Muscle layer of duodenum (tissue), 2 donors: ENCODE results near the gene DHRS12.

Experiments used
- H3K27ac ChIP-seq: one replicate; pipeline ENCODE4 v1.7.0; 2013; ENCODE audit warnings: mild to moderate bottlenecking, low read length
- H3K27me3 ChIP-seq: one replicate; pipeline ENCODE4 v1.7.0; 2013; ENCODE audit warnings: low read depth, mild to moderate bottlenecking, control low read depth, low read length
- H3K36me3 ChIP-seq, 2 donors: one replicate each; pipeline ENCODE4 v1.7.0; 2013; ENCODE audit warnings: low read length in 2 of 2, control low read depth in 1 of 2, mild to moderate bottlenecking in 1 of 2; ENCODE audit not compliant: insufficient read depth in 2 of 2, control insufficient read depth in 1 of 2
- H3K4me1 ChIP-seq, 2 donors: one replicate each; pipeline ENCODE4 v1.7.0; 2013; ENCODE audit warnings: low read length in 2 of 2, mild to moderate bottlenecking in 2 of 2, control low read depth in 1 of 2, moderate library complexity in 1 of 2; ENCODE audit not compliant: insufficient read depth in 2 of 2, control insufficient read depth in 1 of 2
- H3K4me3 ChIP-seq, 2 donors: one replicate each; pipeline ENCODE4 v1.7.0; 2013; ENCODE audit warnings: low read length in 2 of 2, low read depth in 1 of 2, mild to moderate bottlenecking in 1 of 2
- H3K9me3 ChIP-seq, 2 donors: one replicate each; pipeline ENCODE4 v1.7.0; 2013; ENCODE audit warnings: low read length in 2 of 2, control low read depth in 1 of 2, mild to moderate bottlenecking in 1 of 2; ENCODE audit not compliant: control insufficient read depth in 1 of 2
- donor health status: healthy.

DHRS12 gene

GRCh38 chr13:51746802-51747201 lies 57.2 kb downstream of the DHRS12 start:
- no peaks in the 10 kb centered on the region for H3K4me1 ChIP-seq

DNA sequence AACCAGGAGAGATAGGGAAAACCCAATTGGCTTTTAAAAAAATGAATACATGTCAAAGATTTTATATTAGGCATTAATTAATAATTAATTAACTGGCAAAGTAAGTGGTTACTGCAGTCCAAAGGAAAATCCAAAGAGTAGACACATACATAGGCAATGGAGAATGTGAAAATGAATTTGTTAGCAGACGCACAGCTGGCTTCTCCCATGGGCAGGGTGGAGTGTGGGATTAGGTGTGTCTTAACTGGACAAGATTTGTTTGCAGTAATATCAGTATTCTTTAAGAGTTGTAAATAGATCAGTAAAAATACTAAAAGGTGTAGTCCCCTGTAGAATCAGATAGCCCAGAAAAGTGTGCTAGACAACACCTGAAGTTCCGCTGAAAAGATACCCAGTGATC lies 58.7 kb downstream of the DHRS12 start:
- Histone ChIP-seq H3K27ac (no peak overlapping the region), H3K36me3 (peaks cover 0 to 14% of the 10 kb centered on the region in 2 donors), H3K4me3 (no peak overlapping the region), H3K9me3 (peaks cover 5 to 6% of the 10 kb centered on the region in 2 donors), H3K27me3 (no peaks in the 10 kb centered on the region), H3K4me1 (no peaks in the 10 kb centered on the region)

More at GRCh38 chr13:51746802-51747201, 57.2 kb downstream of the DHRS12 start:
- Histone ChIP-seq H3K27me3 (no peaks in the 10 kb centered on the region), H3K36me3 (peaks cover 8 to 14% of the 10 kb centered on the region in 2 donors), H3K4me3 (no peak overlapping the region), H3K9me3 (peaks cover 5 to 6% of the 10 kb centered on the region in 2 donors), H3K27ac (no peak overlapping the region)

GRCh38 chr13:51742611-51743010 lies 61.4 kb downstream of the DHRS12 start:
- Histone ChIP-seq H3K36me3 (peaks cover 0 to 11% of the 10 kb centered on the region in 2 donors), H3K27ac (no peak overlapping the region), H3K4me1 (peaks cover 0 to 4% of the 10 kb centered on the region in 2 donors)

DNA sequence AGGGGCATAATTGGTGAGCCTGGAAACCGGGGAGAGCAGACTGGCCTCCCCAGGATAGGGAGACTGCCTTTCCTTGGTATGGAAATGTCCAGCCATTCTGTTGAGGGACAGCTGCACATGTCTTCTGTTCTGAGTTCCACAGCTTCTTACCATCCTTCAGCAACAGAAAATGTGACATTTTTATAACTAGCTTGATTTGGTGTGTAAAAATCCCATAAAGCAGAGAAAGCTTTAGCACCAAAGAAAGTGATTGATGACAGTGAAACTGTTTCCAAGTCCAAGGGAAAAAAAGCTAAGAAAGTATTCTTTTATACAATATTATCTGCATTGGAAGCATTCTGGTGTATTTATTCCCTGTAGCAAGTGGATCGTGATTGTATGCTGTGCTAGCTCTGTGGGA lies 61.9 kb downstream of the DHRS12 start:
- Histone ChIP-seq H3K27me3 (no peaks in the 10 kb centered on the region), H3K27ac (no peak overlapping the region), H3K4me1 (peaks cover 0 to 4% of the 10 kb centered on the region in 2 donors), H3K9me3 (no peaks in the 10 kb centered on the region), H3K36me3 (peaks cover 0 to 9% of the 10 kb centered on the region in 2 donors), H3K4me3 (no peak overlapping the region)

More at GRCh38 chr13:51742611-51743010, 61.4 kb downstream of the DHRS12 start:
- Histone ChIP-seq H3K27me3 (no peaks in the 10 kb centered on the region), H3K9me3 (no peaks in the 10 kb centered on the region), H3K4me3 (no peak overlapping the region)

GRCh38 chr13:51740698-51741097 lies 63.3 kb downstream of the DHRS12 start:
- H3K27ac ChIP-seq: no peak overlapping the region
- H3K27me3 ChIP-seq: no peaks in the 10 kb centered on the region
- H3K36me3 ChIP-seq: peaks cover 0 to 9% of the 10 kb centered on the region in 2 donors
- no peaks in the 10 kb centered on the region for H3K9me3 ChIP-seq
- H3K4me1 ChIP-seq: peaks cover 0 to 4% of the 10 kb centered on the region in 2 donors
- no peak overlapping the region for H3K4me3 ChIP-seq

DNA sequence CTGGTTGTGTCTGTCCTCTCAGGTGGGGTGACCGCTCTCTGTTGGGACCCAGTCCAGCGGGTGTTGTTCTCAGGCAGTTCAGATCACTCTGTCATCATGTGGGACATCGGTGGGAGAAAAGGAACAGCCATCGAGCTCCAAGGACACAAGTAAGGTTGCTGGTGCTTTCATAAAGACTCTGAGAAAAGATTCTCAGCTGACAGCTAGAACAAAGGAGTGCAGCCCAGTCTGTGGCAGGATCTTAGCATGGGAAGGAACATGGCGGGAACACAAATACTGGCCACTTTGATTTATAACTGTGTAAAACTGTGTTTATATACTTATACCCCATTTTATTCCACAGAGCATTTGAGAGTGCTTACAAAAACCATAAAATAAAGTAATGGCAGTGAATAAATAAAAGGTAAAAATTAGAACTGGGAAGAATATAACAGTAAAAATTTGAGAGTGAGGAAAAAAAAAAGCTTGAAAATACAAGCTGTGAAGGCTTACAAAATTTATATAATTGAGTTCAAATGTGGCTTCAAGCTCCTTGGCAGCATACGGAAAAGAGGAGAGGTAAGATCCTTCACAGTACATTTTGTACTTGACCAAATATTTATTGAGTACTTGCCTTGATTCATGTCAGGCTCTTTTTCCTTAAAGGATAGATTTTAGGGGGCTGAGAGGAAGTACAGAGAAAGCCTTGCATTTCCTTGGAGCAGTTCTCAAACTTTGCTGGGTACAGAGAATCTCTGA lies 64.8 kb downstream of the DHRS12 start:
- H3K9me3 ChIP-seq: no peaks in the 10 kb centered on the region
- H3K27ac ChIP-seq: peak overlapping the region; percentile 3
- H3K4me3 ChIP-seq: no peak overlapping the region
- peaks cover 0 to 4% of the 10 kb centered on the region in 2 donors for H3K4me1 ChIP-seq
- H3K27me3 ChIP-seq: no peaks in the 10 kb centered on the region
- peaks cover 0 to 9% of the 10 kb centered on the region in 2 donors for H3K36me3 ChIP-seq

- H3K36me3 ChIP-seq: peaks cover 0 to 9% of the 10 kb centered on the region in 2 donors
Measured at GRCh38 chr13:51738226-51738905, 65.6 kb downstream of the DHRS12 start.

DNA sequence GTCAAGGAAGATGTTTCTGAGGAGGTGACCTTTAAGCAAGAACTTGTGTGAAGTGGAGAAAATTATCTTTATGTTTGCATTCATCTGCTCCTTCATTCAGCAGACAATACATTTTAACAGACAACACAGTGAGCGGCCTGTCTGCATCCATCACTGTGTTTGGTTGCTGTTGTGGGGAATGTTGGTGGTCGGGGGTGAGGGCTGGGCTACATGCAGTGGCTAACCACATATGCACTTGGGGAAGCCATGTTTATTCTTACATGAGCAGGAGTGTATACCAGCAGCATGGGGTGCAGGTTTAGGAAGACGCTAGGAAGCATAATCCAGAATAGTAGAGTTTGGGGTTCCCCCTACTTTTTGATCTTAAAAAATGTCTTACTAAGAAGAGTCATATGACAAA lies 66.4 kb downstream of the DHRS12 start:
- Histone ChIP-seq H3K4me3 (no peak overlapping the region), H3K27me3 (no peaks in the 10 kb centered on the region), H3K9me3 (no peaks in the 10 kb centered on the region), H3K27ac (no peak overlapping the region), H3K36me3 (peaks cover 0 to 9% of the 10 kb centered on the region in 2 donors), H3K4me1 (peaks cover 0 to 4% of the 10 kb centered on the region in 2 donors)

More at GRCh38 chr13:51738226-51738905, 65.6 kb downstream of the DHRS12 start:
- Histone ChIP-seq H3K27ac (no peak overlapping the region), H3K4me3 (no peak overlapping the region), H3K27me3 (no peaks in the 10 kb centered on the region), H3K4me1 (peaks cover 0 to 4% of the 10 kb centered on the region in 2 donors), H3K9me3 (no peaks in the 10 kb centered on the region)

- no peak overlapping the region for H3K4me3 ChIP-seq
- no peak overlapping the region for H3K27ac ChIP-seq
- H3K27me3 ChIP-seq: no peaks in the 10 kb centered on the region
- H3K4me1 ChIP-seq: peaks cover 5 to 19% of the 10 kb centered on the region in 2 donors
- peaks cover 0 to 9% of the 10 kb centered on the region in 2 donors for H3K36me3 ChIP-seq
- no peaks in the 10 kb centered on the region for H3K9me3 ChIP-seq
Measured at GRCh38 chr13:51734786-51735185, 69.2 kb downstream of the DHRS12 start.

GRCh38 chr13:51733374-51734298 lies 70.3 kb downstream of the DHRS12 start:
- Histone ChIP-seq H3K36me3 (no peaks in the 10 kb centered on the region), H3K4me1 (peaks cover 5 to 24% of the 10 kb centered on the region in 2 donors), H3K4me3 (no peak overlapping the region), H3K27ac (no peak overlapping the region), H3K9me3 (no peaks in the 10 kb centered on the region), H3K27me3 (no peaks in the 10 kb centered on the region)

GRCh38 chr13:51731759-51732158 lies 72.2 kb downstream of the DHRS12 start:
- Histone ChIP-seq H3K27me3 (no peaks in the 10 kb centered on the region), H3K27ac (no peak overlapping the region), H3K4me1 (peaks cover 5 to 23% of the 10 kb centered on the region in 2 donors), H3K9me3 (no peaks in the 10 kb centered on the region), H3K4me3 (no peak overlapping the region), H3K36me3 (peaks cover 0 to 5% of the 10 kb centered on the region in 2 donors)
